Endometrial microvascular endothelial cells (primary cell): ENCODE data around the gene TPSB2. TPM values are rescaled to one million over a fixed set of nuclear protein-coding genes. Genes with fewer than 3 reads are reported as not detected.

Experiments used
- in situ Hi-C: cut with HindIII; loops from 2 replicates; pipeline ENCODE4 v1.10.0; 2017; ENCODE audit warnings: low sequenced_read_pairs, low pct_unique_long_range_greater_than_20kb; ENCODE audit errors: inconsistent ontology term
- total RNA-seq: library from RNA; depleted of rRNA; stranded (reverse); fragments of >200 nt; gene quantifications from one replicate; pipeline ENCODE4 v1.2.3, GENCODE V29; 2015; ENCODE audit errors: inconsistent ontology term

TPSB2 gene
- total RNA-seq, 1 donor from 2014 or later = not detected

- in situ Hi-C loops = no loop called here
Measured at GRCh38 chr16:1223355-1224214, 6.4 kb downstream of the TPSB2 start.

GRCh38 chr16:1222553-1223354, 7.2 kb downstream of the TPSB2 start:
- in situ Hi-C loops = no loop called here

- in situ Hi-C loops = no loop called here
Measured at GRCh38 chr16:1221628-1222552, 8.1 kb downstream of the TPSB2 start.

GRCh38 chr16:1220841-1221627, 8.9 kb downstream of the TPSB2 start:
- in situ Hi-C loops = no loop called here

- in situ Hi-C loops = no loop called here
Measured at GRCh38 chr16:1220098-1220728, 9.8 kb downstream of the TPSB2 start.

GRCh38 chr16:1218930-1219611, 10.9 kb downstream of the TPSB2 start:
- in situ Hi-C loops = no loop called here

- in situ Hi-C loops = no loop called here
Measured at GRCh38 chr16:1218061-1218929, 11.7 kb downstream of the TPSB2 start.

- in situ Hi-C loops = no loop called here
Measured at GRCh38 chr16:1217526-1217925, 12.5 kb downstream of the TPSB2 start.

- in situ Hi-C loops = no loop called here
Measured at GRCh38 chr16:1216681-1217400, 13.1 kb downstream of the TPSB2 start.

- in situ Hi-C loops = no loop called here
Measured at GRCh38 chr16:1216296-1216619, 13.7 kb downstream of the TPSB2 start.

GRCh38 chr16:1215574-1216295, 14.2 kb downstream of the TPSB2 start:
- in situ Hi-C loops = no loop called here

- in situ Hi-C loops = no loop called here
Measured at GRCh38 chr16:1214719-1215118, 15.3 kb downstream of the TPSB2 start.

GRCh38 chr16:1213796-1214372, 16.1 kb downstream of the TPSB2 start:
- in situ Hi-C loops = no loop called here

GRCh38 chr16:1213231-1213630, 16.8 kb downstream of the TPSB2 start:
- in situ Hi-C loops = no loop called here

- in situ Hi-C loops = no loop called here
Measured at GRCh38 chr16:1212616-1213194, 17.3 kb downstream of the TPSB2 start.
